Activated naive CD8-positive, alpha-beta T cell treated with anti-CD3 and anti-CD28 coated beads, Interleukin-2, amount 10 ng/mL, durations not matched to agents 7 days and 5 days (primary cell): ENCODE measurements around the gene TAC3. TPM values are rescaled to one million over a fixed set of nuclear protein-coding genes. Genes with fewer than 3 reads are reported as not detected.
"Not testable (repeated sequence)": the region's sequence is repeated elsewhere in the genome, so short reads cannot be mapped to it uniquely, and the experiment has no call there.

ENCODE experiments used
- ATAC-seq: fragments of 150-1000 bp; cut with Tn5 transposase; one replicate; pipeline ENCODE4 v1.10.0; 2021; ENCODE audit warnings: low read depth, moderate library complexity
- POLR2A ChIA-PET: fragments of 350-600 bp; sonication (Branson Sonifier 250); formaldehyde crosslinking; loops from one replicate; lab custom pipeline; 2021; ENCODE audit warnings: antibody characterized with exemption; lab: Charles Lee
- DNase-seq: peaks from one replicate; pipeline ENCODE4 v3.0.0; 2021
- H3K27ac Mint-ChIP-seq: one replicate; pipeline ENCODE4 v1.8.0; 2022; ENCODE audit warnings: mild to moderate bottlenecking, mixed read lengths
- H3K27me3 Mint-ChIP-seq: one replicate; pipeline ENCODE4 v1.8.0; 2022; ENCODE audit warnings: mild to moderate bottlenecking, moderate library complexity, mixed read lengths
- H3K36me3 Mint-ChIP-seq: one replicate; pipeline ENCODE4 v1.8.0; 2021; ENCODE audit warnings: mild to moderate bottlenecking, mixed read lengths
- H3K4me1 Mint-ChIP-seq: one replicate; pipeline ENCODE4 v1.8.0; 2021; ENCODE audit warnings: mixed read lengths
- H3K4me3 Mint-ChIP-seq: one replicate; pipeline ENCODE4 v1.8.0; 2022; ENCODE audit warnings: mild to moderate bottlenecking, moderate library complexity, mixed read lengths
- H3K9me3 Mint-ChIP-seq: one replicate; pipeline ENCODE4 v1.8.0; 2021; ENCODE audit warnings: mixed read lengths
- total RNA-seq, 2 experiments: library from RNA; stranded (reverse); gene quantifications; one replicate each; pipeline ENCODE4 v1.2.3, GENCODE V29; 2021

Gene TAC3
- total RNA-seq, 2 experiments from 2014 or later = 0.34 to 0.53 TPM

DNA sequence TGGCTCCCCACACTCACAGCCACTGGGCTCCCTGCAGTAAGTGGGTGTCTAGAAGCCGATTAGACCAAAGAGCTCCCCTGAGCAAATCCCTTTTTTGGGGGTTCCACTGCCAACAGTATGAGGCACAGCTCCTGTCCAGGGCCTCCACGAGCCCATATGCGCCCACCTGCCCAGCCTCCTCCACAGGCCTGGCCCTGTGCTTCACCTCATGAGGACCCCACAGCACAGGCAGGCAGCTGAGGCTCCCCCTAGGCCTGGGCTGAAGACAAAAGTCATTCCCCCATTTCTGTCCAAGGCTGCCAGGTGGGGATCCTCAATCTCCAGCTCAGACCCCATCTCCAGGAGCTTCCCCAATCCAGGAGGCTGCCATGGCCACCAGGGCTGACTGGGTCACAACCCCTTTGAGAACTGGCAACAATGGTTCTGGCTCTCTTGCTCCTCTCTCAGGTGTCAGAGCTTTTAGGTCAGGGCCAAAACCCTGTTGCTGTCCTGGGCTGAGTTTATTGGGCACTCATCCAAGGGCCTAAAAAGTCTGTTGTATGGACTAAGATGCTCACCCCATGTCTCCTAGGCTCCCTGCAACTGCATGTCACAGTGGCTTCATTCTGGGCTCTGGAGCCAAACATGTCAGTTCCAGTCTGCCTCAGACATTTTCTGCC lies 33.6 kb downstream of the TAC3 start:
- H3K9me3 Mint-ChIP-seq, ATAC-seq, H3K27ac Mint-ChIP-seq, H3K4me3 Mint-ChIP-seq, POLR2A ChIA-PET, H3K27me3 Mint-ChIP-seq, H3K36me3 Mint-ChIP-seq, H3K4me1 Mint-ChIP-seq, DNase-seq: not testable (repeated sequence)

DNA sequence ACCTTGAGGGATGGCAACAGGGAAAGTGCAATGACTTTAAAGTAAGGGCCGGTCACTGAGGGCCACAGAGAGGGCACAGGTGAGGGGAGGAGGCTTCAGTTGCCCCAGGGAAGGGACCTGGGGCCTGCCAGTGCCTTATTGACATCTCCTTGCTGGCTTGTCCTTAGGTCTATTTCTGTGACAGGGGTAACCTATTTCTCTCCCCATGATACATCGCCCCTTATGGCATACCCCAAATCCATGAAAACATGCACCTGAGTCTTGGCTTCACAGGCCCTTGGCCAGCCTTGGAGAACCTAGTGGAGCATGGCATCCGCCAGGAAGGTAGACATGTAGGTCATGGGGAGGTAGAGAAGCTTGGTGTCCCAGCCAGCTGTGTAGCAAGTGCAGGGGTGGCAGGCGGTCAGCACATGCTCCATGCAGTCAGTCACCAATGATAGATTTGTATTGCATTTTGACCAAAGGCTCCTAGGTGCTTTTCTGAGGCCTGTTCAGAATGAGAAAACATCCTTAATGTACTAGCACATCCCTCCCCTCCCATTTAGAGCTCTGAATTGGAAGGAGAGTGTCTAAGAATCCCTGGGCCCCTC lies 35.3 kb downstream of the TAC3 start:
- ATAC-seq (no peak), DNase-seq (no peak)
- Mint-ChIP-seq H3K36me3 (no peaks in the 10 kb centered on the region), H3K9me3 (no peaks in the 10 kb centered on the region), H3K27ac (no peak overlapping the region), H3K4me1 (no peaks in the 10 kb centered on the region), H3K4me3 (no peak overlapping the region), H3K27me3 (no peaks in the 10 kb centered on the region)
- POLR2A ChIA-PET = no interaction called here

DNA sequence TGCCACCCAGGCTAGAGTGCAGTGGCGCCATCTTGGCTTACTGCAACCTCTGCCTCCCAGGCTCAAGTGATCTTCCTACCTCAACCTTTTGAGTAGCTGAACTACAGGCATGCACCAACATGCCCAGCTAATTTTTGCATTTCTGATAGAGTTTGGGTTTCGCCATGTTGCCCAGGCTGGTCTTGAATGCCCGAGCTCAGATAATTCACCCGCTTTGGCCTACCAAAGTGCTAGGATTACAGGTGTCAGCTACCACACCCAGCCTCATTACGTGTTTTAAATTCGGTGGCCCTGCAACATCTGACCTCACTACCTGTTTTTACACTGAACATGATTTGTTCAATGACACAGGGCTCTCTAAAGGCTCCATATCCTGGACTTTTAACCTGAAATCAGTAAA lies 36.1 kb downstream of the TAC3 start:
- Mint-ChIP-seq H3K4me3 (no peak overlapping the region), H3K36me3 (no peaks in the 10 kb centered on the region), H3K4me1 (no peaks in the 10 kb centered on the region), H3K27ac (no peak overlapping the region), H3K27me3 (peaks cover under 1% of the 10 kb centered on the region), H3K9me3 (no peaks in the 10 kb centered on the region)
- DNase-seq (no peak), ATAC-seq (no peak)
- POLR2A ChIA-PET = no interaction called here

DNA sequence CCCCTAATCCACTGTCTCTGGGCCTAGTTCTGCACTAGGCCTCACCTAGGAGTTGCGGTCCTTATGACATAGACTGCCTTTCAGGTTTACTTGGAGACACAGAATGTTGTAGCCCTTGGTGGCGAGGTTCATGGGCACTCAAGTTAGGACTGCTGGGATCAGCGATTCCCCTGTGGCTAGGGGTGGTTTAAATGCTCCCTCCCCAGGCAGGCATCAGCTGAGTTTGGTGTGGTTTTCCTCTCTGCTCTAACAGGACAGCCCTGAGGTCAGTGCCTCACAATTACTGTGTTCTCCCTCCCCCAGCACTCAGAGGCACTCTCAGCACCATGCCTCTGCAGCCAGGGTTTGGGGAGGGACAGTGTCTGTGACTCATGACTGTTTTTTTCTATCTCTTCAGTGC lies 36.7 kb downstream of the TAC3 start:
- POLR2A ChIA-PET = no interaction called here
- Mint-ChIP-seq H3K4me3 (no peak overlapping the region), H3K27me3 (peaks cover 2% of the 10 kb centered on the region), H3K36me3 (no peaks in the 10 kb centered on the region), H3K27ac (no peak overlapping the region), H3K4me1 (no peaks in the 10 kb centered on the region), H3K9me3 (no peaks in the 10 kb centered on the region)
- ATAC-seq = no peak
- no peak for DNase-seq

DNA sequence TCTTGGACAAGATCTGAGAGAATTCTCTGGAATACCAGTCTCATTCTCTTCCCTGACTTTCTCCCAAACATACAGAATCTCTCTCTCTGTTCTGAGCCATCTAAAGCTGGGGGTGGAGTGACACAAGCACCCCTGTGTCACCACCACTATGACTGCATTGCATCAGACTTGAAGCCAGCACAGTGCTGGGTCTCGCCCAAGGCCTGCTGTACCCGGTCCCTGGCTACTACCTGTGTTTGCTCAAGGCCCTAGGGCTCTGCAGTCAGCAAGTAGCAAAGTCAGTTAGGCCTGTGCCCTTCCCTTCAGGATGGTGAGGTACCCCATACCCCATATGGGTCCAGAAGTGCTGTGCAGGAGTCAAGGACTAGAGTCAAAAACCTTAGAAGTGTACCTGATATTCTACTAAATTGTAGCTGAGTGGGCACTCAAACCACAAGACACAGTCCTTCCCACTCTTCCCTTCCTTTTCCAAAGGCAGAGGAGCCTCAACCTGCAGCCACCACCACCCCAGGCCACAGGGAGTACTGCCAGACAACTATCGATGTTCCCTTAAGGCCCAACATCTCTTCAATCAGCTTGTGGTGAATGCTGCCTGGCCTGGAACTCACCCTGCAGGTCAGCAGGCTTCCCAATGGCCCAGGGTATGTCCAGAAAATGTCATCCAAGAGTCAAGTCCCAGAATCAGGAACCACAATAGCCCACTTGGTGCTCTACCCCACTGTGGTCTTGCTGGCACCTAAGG lies 37.8 kb downstream of the TAC3 start:
- Mint-ChIP-seq H3K4me3 (no peak overlapping the region), H3K27ac (no peak overlapping the region), H3K36me3 (no peaks in the 10 kb centered on the region), H3K27me3 (peaks cover 2% of the 10 kb centered on the region), H3K4me1 (no peaks in the 10 kb centered on the region), H3K9me3 (no peaks in the 10 kb centered on the region)
- DNase-seq = no peak
- ATAC-seq = no peak
- POLR2A ChIA-PET = no interaction called here

DNA sequence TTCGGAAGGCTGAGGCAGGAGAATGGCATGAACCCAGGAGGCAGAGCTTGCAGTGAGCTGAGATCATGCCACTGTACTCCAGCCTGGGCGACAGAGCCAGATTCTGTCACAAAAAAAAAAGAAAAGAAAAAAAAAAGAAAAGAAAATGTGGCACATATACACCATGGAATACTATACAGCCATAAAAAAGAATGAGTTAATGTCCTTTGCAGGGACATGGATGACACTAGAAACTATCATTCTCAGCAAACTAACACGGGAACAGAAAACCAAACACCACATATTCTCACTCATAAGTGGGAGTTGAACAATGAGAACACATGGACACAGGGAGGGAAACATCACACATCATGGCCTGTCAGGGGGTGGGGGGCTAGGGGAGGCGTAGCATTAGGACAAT lies 39.0 kb downstream of the TAC3 start:
- H3K36me3 Mint-ChIP-seq, H3K4me3 Mint-ChIP-seq, DNase-seq, H3K27ac Mint-ChIP-seq, H3K4me1 Mint-ChIP-seq, H3K27me3 Mint-ChIP-seq, POLR2A ChIA-PET, ATAC-seq, H3K9me3 Mint-ChIP-seq: not testable (repeated sequence)

DNA sequence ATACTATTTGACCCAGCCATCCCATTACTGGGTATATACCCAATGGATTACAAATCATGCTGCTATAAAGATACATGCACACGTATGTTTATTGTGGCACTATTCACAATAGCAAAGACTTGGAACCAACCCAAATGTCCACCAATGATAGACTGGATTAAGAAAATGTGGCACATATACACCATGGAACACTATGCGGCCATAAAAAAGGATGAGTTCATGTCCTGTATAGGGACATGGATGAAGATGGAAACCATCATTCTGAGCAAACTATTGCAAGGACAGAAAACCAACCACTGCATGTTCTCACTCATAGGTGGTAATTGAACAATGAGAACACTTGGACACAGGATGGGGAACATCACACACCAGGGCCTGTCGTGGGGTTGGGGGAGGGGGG lies 42.1 kb downstream of the TAC3 start:
- ATAC-seq, H3K27ac Mint-ChIP-seq, H3K4me1 Mint-ChIP-seq, H3K4me3 Mint-ChIP-seq, POLR2A ChIA-PET, DNase-seq, H3K36me3 Mint-ChIP-seq, H3K9me3 Mint-ChIP-seq: not testable (repeated sequence)
- H3K27me3 Mint-ChIP-seq = peaks cover 17% of the 10 kb centered on the region

DNA sequence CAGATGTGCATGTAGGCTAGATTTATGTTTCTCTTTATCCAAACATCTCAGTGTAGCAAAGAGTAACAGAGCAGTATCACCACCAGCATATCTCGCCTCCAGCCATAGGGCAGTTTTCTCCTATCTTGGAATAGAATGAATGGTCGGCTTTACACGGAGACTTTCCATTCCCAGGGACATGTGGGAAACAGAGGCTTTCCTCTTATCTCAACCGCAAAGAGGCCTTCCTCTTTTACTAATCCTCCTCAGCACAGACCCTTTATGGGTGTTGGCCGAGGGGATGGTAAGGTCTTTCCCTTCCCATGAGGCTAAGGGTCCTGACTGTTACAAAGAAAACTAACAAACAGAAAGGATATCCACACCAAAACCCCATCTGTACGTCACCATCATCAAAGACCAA lies 47.4 kb downstream of the TAC3 start:
- ATAC-seq, DNase-seq, H3K36me3 Mint-ChIP-seq, H3K4me3 Mint-ChIP-seq, H3K9me3 Mint-ChIP-seq, H3K4me1 Mint-ChIP-seq, POLR2A ChIA-PET, H3K27ac Mint-ChIP-seq: not testable (repeated sequence)
- peaks cover 15% of the 10 kb centered on the region for H3K27me3 Mint-ChIP-seq

DNA sequence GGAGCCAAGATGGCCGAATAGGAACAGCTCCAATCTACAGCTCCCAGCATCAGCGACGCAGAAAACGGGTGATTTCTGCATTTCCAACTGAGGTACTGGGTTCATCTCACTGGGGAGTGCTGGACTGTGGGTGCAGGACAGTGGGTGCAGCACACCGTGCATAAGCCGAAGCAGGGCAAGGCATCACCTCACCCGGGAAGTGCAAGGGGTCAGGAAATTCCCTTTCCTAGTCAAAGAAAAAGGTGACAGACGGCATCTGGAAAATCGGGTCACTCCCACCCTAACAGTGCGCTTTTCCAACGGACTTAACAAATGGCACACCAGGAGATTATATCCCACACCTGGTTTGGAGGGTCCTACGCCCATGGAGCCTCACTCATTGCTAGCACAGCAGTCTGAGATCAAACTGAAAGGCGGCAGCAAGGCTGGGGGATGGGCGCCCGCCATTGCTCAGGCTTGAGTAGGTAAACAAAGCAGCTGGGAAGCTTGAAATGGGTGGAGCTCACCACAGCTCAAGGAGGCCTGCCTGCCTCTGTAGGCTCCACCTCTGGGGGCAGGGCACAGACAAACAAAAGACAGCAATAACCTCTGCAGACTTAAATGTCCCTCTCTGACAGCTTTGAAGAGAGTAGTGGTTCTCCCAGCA lies 50.2 kb downstream of the TAC3 start:
- H3K27me3 Mint-ChIP-seq, POLR2A ChIA-PET, H3K4me1 Mint-ChIP-seq, DNase-seq, H3K27ac Mint-ChIP-seq, ATAC-seq, H3K4me3 Mint-ChIP-seq, H3K36me3 Mint-ChIP-seq, H3K9me3 Mint-ChIP-seq: not testable (repeated sequence)

DNA sequence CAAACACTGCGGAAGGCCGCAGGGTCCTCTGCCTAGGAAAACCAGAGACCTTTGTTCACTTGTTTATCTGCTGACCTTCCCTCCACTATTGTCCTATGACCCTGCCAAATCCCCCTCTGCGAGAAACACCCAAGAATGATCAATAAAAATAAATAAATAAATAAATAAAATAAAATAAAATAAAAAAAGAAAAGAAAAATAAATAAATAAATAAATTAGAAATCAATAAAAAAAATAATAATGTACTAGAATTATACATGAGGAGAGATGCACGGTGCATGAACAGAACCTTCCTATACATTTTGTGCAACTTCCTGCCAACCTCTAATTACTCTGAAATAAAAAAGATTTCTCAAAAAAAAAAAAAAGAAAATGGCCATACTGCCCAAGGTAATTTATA lies 51.2 kb downstream of the TAC3 start:
- not testable (repeated sequence) for H3K4me1 Mint-ChIP-seq, H3K27ac Mint-ChIP-seq

DNA sequence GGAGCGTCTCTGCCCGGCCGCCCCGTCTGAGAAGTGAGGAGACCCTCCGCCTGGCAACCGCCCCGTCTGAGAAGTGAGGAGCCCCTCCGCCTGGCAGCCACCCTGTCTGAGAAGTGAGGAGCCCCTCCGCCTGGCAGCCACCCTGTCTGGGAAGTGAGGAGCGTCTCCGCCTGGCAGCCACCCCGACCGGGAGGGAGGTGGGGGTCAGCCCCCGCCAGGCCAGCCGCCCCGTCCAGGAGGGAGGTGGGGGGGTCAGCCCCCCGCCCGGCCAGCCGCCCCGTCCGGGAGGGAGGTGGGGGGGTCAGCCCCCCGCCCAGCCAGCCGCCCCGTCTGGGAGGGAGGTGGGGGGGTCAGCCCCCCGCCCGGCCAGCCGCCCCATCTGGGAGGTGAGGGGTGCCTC lies 52.8 kb downstream of the TAC3 start:
- H3K4me3 Mint-ChIP-seq, H3K27ac Mint-ChIP-seq, POLR2A ChIA-PET, H3K27me3 Mint-ChIP-seq, H3K4me1 Mint-ChIP-seq, H3K36me3 Mint-ChIP-seq, ATAC-seq, DNase-seq: not testable (repeated sequence)
- peaks cover 11% of the 10 kb centered on the region for H3K9me3 Mint-ChIP-seq

More for the DNA sequence above, 51.2 kb downstream of the TAC3 start:
- H3K4me3 Mint-ChIP-seq, H3K36me3 Mint-ChIP-seq, ATAC-seq, POLR2A ChIA-PET, H3K27me3 Mint-ChIP-seq, DNase-seq, H3K9me3 Mint-ChIP-seq: not testable (repeated sequence)

DNA sequence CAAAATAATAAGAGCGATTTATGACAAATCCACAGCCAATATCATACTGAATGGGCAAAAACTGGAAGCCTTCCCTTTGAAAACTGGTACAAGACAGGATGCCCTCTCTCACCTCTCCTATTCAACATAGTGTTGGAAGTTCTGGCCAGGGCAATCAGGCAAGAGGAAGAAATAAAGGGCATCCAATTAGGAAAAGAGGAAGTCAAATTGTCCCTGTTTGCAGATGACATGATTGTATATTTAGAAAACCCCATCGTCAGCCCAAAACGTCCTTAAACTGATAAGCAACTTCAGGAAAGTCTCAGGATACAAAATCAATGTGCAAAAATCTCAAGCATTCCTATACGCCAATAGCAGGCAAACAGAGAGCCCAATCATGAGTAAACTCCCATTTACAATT lies 54.1 kb downstream of the TAC3 start:
- H3K27ac Mint-ChIP-seq, H3K4me1 Mint-ChIP-seq, H3K4me3 Mint-ChIP-seq, DNase-seq, POLR2A ChIA-PET, ATAC-seq, H3K27me3 Mint-ChIP-seq, H3K36me3 Mint-ChIP-seq: not testable (repeated sequence)
- H3K9me3 Mint-ChIP-seq = peaks cover 14% of the 10 kb centered on the region
